HG03039 (cell line): ENCODE data around the gene DUOXA2.
"Not testable (repeated sequence)": the region's sequence is repeated elsewhere in the genome, so short reads cannot be mapped to it uniquely, and the experiment has no call there.

Source experiments
- ATAC-seq: cut with Tn5 transposase; IDR thresholded peaks from one replicate; pipeline ENCODE4 v1.9.1; 2021; ENCODE audit warnings: mild to moderate bottlenecking, moderate library complexity; ENCODE audit not compliant: unreplicated experiment

The DUOXA2 gene

GRCh38 chr15:45134682-45135604 is 20.8 kb downstream of the DUOXA2 start:
- ATAC-seq, result no peak

GRCh38 chr15:45135705-45136377 is 21.7 kb downstream of the DUOXA2 start:
- ATAC-seq, result not testable (repeated sequence)

- ATAC-seq, result no peak
Observed at GRCh38 chr15:45136378-45136764, 22.2 kb downstream of the DUOXA2 start.

- no peak for ATAC-seq
Observed at GRCh38 chr15:45137703-45138102, 23.6 kb downstream of the DUOXA2 start.

GRCh38 chr15:45138814-45139765 is 25.0 kb downstream of the DUOXA2 start:
- ATAC-seq, result no peak

GRCh38 chr15:45139770-45140169 is 25.6 kb downstream of the DUOXA2 start:
- no peak for ATAC-seq

GRCh38 chr15:45140557-45141250 is 26.6 kb downstream of the DUOXA2 start:
- no peak for ATAC-seq

- ATAC-seq, result no peak
Observed at GRCh38 chr15:45141386-45141785, 27.3 kb downstream of the DUOXA2 start.

- ATAC-seq, result no peak
Observed at GRCh38 chr15:45143056-45143455, 28.9 kb downstream of the DUOXA2 start.

GRCh38 chr15:45143946-45144345 is 29.8 kb downstream of the DUOXA2 start:
- ATAC-seq, result no peak

GRCh38 chr15:45144775-45145174 is 30.6 kb downstream of the DUOXA2 start:
- no peak for ATAC-seq

- no peak for ATAC-seq
Observed at GRCh38 chr15:45146405-45146804, 32.3 kb downstream of the DUOXA2 start.

GRCh38 chr15:45147606-45148005 is 33.5 kb downstream of the DUOXA2 start:
- ATAC-seq, result no peak

GRCh38 chr15:45148076-45149059 is 34.2 kb downstream of the DUOXA2 start:
- ATAC-seq, result no peak

- ATAC-seq, result no peak
Observed at GRCh38 chr15:45149060-45149459, 34.9 kb downstream of the DUOXA2 start.

- ATAC-seq, result no peak
Observed at GRCh38 chr15:45150481-45150880, 36.4 kb downstream of the DUOXA2 start.

GRCh38 chr15:45150997-45151396 is 36.9 kb downstream of the DUOXA2 start:
- no peak for ATAC-seq

- no peak for ATAC-seq
Observed at GRCh38 chr15:45151998-45152828, 38.1 kb downstream of the DUOXA2 start.
